Keratinocyte (primary cell): ENCODE data around the gene FTO.

Experiments
- CTCF ChIP-seq, 3 experiments: IDR thresholded peaks in 1 of 3; conservative IDR thresholded peaks in 1 of 3; optimal IDR thresholded peaks in 1 of 3; 2 replicates in 2 of 3; 3 replicates in 1 of 3; pipeline versions ENCODE3 to v1.5.1; 2011; ENCODE audit warnings: low read length in 3 of 3, mild to moderate bottlenecking in 3 of 3, moderate library complexity in 2 of 3, control low read depth in 1 of 3, inconsistent platforms in 1 of 3; ENCODE audit not compliant: insufficient read depth in 2 of 3; ENCODE audit errors: extremely low read depth in 1 of 3
- EZH2 ChIP-seq: IDR thresholded peaks from one replicate; pipeline ENCODE4 v1.6.1; 2012; ENCODE audit warnings: inconsistent platforms, mild to moderate bottlenecking, low read length, moderate library complexity

GRCh38 chr16:53922807-53923571 lies 219.0 kb downstream of the FTO start:
- no peak for TF ChIP-seq CTCF (optimal IDR thresholded peaks at IDR 0.05 in 1 of 3, IDR thresholded peaks at IDR 0.05 in 1 of 3, conservative IDR thresholded peaks at IDR 0.05 in 1 of 3; ENCODE audit: extremely low read depth in 1 of 3, insufficient read depth in 2 of 3, low read length in 3 of 3)
- no peak for TF ChIP-seq EZH2
